GM18873 (cell line): Measurements from ENCODE around the gene SPDEF.

ENCODE experiments used
- ATAC-seq: cut with Tn5 transposase; IDR thresholded peaks from one replicate; pipeline ENCODE4 v1.9.1; 2021; ENCODE audit warnings: mild to moderate bottlenecking, moderate library complexity, moderate number of reproducible peaks; ENCODE audit not compliant: unreplicated experiment, low FRiP score

The SPDEF gene

GRCh38 chr6:34530753-34531365 lies 25.3 kb downstream of the SPDEF start:
- ATAC-seq, result no peak

GRCh38 chr6:34529665-34530327 lies 26.3 kb downstream of the SPDEF start:
- no peak for ATAC-seq

GRCh38 chr6:34528996-34529664 lies 27.0 kb downstream of the SPDEF start:
- no peak for ATAC-seq

- ATAC-seq, result no peak
Observed at GRCh38 chr6:34527751-34528670, 28.1 kb downstream of the SPDEF start.

- no peak for ATAC-seq
Observed at GRCh38 chr6:34526992-34527728, 29.0 kb downstream of the SPDEF start.

GRCh38 chr6:34526241-34526972 lies 29.7 kb downstream of the SPDEF start:
- ATAC-seq, result no peak

GRCh38 chr6:34525431-34526175 lies 30.5 kb downstream of the SPDEF start:
- no peak for ATAC-seq

- no peak for ATAC-seq
Observed at GRCh38 chr6:34524971-34525370, 31.2 kb downstream of the SPDEF start.

GRCh38 chr6:34524499-34524898 lies 31.6 kb downstream of the SPDEF start:
- no peak for ATAC-seq

- no peak for ATAC-seq
Observed at GRCh38 chr6:34523441-34524206, 32.5 kb downstream of the SPDEF start.

GRCh38 chr6:34522761-34523160 lies 33.4 kb downstream of the SPDEF start:
- ATAC-seq, result no peak

GRCh38 chr6:34521463-34522285 lies 34.5 kb downstream of the SPDEF start:
- no peak for ATAC-seq

- ATAC-seq, result no peak
Observed at GRCh38 chr6:34520645-34521462, 35.3 kb downstream of the SPDEF start.

GRCh38 chr6:34519971-34520644 lies 36.0 kb downstream of the SPDEF start:
- no peak for ATAC-seq

- ATAC-seq, result no peak
Observed at GRCh38 chr6:34518669-34519365, 37.3 kb downstream of the SPDEF start.
